OCI-M2 (cell line): ENCODE results near the gene WWC1.

Experiments
- DNase-seq: peaks from one replicate; lab custom pipeline; 2025; ENCODE audit not compliant: unreplicated experiment; lab: John Stamatoyannopoulos, UW

WWC1 gene

DNA sequence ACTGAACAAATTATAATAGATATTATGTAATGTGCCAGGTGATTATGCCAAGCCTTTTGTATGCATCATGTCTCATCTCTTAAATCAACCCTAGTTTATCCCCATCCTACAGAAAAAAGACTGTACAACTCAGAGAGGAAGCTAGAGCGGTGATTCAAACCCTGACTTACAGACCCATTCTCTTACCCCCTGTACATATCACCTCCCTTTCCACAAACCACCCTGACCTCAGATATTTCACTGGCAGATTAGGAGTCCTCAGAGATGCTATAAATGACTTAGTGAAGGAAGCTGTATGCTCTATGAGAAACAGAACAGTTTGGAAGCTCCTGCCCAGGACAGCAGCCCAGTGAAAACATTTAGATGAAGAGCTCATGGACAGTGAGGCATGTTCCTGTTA, 115.8 kb downstream of the WWC1 start:
- no peak for DNase-seq

DNA sequence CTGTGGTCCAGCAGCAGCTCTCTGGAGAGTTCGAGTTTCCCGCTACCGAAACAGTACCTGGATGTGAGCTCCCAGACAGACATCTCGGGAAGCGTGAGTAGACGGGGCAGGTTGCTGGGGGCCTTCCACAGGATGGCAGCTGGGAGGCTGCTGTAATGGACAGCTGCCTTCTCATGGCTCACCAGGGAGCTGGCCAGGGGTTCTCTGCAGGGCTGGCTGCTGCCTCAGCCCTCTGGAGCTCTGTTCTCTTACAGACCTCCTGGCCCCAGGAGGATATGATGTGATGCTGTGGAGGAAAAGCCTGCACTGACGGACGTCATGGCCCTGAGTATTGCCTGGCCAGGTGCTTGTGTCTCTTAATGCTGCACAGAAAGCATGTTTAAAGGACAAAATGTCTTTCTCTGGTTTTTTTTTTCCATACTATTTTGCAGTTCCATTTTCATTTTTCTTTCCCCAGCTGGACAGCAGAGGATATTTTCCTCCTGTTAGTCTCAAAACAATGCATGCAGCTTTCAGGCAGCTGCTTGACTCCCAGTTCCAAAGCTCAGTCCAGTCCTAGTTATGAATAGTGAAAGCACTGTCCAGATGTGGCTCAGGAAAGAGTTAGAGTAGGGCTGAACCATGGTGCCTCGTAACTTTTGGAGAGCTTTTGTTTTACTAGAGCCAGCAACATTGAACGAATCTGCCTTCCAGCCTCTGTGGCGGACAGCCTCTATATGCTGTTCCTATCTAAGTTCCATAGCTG, 117.3 kb downstream of the WWC1 start:
- no peak for DNase-seq

DNA sequence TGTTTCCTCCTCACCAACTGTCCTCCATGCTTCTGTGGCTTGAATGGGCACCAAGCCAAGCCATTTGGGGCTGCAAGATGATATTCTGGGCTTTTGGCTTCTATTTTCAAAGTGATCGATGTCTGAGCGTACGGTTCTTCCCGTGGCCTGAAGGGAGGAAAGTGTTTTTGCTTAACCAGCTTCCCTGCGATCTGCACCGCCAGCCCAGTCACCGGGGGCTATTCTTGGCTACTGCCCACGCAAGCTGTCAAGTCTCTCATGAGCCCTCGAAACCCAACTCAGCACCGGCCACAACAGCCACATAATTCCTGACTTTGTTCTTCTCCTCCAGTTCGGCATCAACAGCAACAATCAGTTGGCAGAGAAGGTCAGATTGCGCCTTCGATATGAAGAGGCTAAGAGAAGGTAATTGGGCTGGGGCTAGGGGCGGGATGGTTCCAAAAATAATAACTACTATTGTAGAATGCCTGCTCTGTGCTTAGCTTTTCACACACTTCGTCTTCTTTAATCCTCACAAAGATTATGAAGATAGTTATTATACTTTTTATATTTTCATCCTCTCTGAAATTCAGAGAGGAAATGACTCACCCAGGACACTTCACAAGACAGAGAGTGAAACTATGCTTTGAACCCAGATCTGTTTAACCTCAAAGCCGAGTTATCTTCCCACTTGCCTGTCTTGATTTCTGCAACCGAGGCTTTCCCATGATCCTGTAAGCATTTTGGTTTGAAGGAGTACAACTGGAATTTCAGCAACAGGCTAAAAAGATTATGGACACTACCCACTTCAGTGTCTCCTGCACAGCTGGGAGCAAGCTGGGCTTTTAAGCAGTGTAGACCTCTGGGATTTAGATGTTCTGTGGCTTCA, 118.4 kb downstream of the WWC1 start:
- no peak for DNase-seq

GRCh38 chr5:168411871-168412270, 120.4 kb downstream of the WWC1 start:
- no peak for DNase-seq

DNA sequence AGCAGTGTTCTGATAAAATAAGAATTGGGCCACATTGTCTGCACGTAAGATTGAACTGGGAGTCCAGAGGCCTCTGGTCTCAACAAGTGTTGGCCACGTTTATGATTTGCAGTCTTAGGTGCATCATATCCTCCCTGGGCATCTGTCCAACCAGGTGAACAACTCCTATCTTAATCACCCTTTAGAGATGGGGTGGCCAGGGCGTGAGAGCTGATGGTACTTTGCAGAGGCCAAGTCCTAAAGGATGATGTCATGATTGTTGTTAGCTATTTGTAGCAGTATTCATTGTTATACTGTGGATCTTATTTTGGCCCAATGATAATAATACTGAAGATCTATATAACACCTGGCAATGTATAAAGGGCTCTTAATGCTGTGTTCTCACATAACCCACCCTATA, 121.6 kb downstream of the WWC1 start:
- no peak for DNase-seq

DNA sequence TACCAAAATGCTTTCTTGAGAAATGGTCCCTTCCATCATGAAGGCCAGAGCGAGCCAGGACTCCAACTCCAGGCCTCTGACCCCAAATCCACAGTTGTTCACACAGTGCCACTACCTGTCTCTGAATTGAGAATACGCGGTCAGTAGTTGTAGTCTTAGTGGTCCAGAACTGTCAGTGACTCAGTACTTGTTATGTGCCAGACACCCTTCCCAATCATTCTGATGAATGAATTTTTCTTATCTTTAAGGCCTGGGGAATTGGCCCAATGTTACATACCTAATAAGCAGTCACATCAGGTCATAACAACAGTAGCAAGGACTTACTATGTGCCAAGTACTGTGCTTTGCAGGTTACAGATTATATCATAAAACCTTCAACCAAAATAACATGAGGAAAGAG, 122.2 kb downstream of the WWC1 start:
- DNase-seq, result no peak

DNA sequence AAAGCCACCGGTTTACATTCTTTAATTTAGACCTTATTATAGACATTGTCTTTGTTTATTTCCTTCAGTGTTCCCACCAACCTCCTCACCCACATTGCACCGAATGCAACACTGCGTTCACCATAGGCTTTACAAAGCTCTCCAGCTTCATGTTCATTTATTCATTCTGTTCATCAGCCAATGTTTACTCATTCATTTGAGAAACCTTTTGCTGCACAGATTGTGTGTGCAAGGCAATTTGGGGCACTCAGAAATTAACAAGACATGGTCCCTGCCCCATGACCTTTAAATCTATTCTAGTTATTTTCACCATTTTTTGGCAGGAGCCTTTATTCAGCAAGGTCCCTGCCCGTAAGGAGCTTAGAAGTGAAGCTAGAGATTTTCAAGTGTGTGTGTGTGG, 124.0 kb downstream of the WWC1 start:
- DNase-seq, result no peak

DNA sequence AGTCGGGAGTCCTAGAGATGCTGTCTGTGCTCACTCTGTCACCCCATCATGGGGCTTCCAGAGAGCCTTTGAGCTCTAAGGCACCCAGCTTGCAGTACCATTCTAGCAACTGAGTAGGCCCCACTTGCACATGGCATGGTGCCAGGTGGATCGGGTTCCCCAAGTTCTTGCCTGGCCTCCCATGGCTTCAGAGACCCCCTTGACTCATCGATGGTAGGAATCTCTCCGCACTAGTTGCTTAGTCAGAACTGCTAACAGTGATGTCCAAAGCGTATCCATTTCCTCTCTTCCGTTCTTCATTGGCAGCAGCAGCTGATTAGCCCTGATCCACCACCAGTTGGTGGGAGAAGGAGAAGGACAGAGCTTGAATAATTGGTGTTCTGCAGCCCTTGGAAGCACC, 124.5 kb downstream of the WWC1 start:
- DNase-seq, result no peak

DNA sequence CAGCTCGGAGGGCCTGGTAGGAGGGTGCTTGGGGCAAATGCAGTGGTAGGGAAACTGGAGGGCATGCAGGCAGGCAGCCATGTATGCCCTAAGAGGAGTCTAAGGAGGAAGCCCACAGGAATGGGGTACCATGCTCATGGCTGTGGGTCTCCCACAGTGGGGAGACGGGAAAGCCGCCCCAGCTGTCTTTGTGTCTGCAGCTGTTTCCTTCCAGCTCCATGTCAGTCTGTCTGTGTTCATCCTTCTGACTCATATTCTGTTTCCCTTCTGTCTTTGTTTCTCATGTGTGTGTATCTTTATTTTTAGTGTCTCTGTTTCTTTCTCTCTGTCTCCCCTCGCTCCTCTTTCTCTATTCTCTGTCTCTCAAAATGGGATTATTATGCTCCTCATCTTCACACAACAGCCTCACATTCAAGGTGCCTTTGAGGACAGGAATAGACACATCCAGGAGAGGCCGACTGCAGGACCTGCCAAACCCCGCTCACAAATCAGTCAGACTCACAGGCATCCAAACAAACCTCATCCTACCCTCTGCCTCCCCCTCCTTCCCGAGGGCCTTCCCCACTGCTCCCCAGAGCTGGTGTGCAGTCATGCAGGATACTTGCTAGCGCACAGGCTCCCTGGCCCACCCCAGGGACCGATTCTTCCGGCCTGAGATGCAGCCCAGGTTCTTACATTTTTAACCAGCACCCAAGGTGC, 126.4 kb downstream of the WWC1 start:
- DNase-seq, result no peak

- no peak for DNase-seq
Measured at GRCh38 chr5:168420461-168420860, 129.0 kb downstream of the WWC1 start.

DNA sequence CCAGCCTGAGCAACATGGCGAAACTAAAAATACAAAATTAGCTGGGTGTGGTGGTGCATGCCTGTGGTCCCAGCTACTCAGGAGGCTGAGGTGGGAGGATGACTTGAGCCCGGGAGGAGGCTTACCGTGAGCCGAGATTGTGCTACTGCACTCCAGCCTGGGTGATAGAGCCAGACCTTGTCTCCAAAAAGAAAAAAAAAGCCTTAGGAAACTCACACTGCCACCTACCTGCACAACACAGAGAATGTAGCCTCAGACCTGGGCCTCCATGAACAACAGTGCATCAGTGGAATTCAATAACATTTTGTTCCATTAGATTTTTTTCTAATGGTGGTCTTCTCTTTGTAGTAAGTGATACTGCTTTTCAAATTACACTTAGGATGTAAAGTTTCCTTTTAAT, 131.0 kb downstream of the WWC1 start:
- no peak for DNase-seq

- DNase-seq, result no peak
Measured at GRCh38 chr5:168423478-168423877, 132.0 kb downstream of the WWC1 start.

- DNase-seq, result no peak
Measured at GRCh38 chr5:168423971-168424370, 132.5 kb downstream of the WWC1 start.

DNA sequence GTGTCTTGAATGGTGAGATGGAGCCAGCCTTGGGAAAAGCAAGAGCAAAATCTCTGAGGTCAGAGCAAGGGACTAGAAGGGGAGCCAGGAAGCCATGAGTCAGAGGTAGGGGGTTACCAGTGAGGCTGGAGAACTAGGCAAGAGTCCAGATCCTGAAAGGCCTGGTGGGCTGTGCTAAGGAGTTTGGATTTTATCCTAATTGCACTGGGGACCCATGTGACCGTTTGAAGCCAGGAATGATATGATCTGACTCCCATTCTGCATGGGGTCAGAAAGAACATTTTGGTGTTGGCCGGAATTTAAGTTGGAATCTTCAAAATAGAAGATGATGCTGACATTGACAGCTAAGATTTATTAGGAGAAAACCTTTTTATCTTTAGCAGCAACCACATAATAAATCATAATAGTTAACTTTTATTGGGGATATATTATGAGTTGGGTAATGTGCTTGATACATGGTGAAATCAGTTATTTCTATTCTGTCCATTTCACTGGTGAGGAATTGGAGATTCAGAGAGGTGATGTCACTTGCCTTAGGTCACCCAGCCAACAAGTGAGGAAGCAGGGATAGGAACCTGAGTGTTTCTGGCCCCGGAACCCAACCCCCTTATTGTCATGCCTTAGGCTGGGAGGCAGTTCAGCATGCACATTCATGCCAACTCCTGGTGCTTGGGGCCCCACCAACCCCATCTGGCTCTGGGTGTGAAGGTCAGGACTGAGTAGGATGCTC, 133.3 kb downstream of the WWC1 start:
- no peak for DNase-seq

GRCh38 chr5:168426007-168426863, 134.8 kb downstream of the WWC1 start:
- no peak for DNase-seq

- DNase-seq, result no peak
Measured at GRCh38 chr5:168426864-168427172, 135.4 kb downstream of the WWC1 start.

- no peak for DNase-seq
Measured at GRCh38 chr5:168427224-168427623, 135.8 kb downstream of the WWC1 start.

DNA sequence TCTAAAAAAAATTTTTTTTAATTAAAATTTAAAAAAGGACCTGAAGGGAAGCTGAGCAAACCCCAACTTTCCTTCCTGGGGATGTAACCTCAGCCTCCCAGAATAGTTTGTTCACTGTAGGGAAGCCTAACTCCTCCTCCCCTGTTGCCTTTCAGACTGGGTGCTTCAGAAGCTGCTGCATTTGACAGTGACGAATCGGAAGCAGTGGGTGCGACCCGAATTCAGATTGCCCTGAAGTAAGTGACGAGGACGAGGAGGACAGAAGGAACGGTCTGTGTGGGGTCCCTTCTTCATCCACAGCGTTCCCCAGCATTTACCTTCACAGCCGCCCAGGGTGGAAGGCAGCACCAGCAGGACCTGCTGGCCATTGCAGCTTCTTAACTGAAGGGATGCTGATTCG, 137.1 kb downstream of the WWC1 start:
- no peak for DNase-seq

DNA sequence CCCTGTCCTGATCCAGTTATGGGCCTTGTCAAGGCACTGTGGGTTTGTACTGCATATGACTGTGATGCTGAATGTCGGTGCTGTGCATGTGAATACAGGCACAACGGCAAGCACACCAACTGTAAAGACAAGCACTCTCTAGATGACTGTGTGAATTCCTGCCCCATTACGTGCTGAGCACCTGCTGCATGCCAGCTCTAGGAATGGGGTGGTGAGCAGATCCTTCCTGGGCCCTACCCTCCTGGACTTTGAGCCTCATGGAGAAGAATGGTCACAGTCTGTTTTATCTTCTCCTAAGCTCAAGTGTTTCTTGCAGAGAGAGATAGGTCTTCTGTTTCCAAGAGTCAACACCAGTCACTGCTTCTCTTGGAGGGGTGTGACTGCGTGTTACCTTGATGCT, 138.9 kb downstream of the WWC1 start:
- DNase-seq, result no peak

- DNase-seq, result no peak
Measured at GRCh38 chr5:168432903-168433302, 141.5 kb downstream of the WWC1 start.
